NCI-H187 treated with DMSO at 0.1 percent for 48 hours (cell line): ENCODE results near the gene RBKS.
"Not testable (repeated sequence)": the region's sequence is repeated elsewhere in the genome, so short reads cannot be mapped to it uniquely, and the experiment has no call there.

Source experiments
- DNase-seq: peaks from one replicate; lab custom pipeline; 2025; lab: John Stamatoyannopoulos, UW

Gene RBKS

GRCh38 chr2:27870724-27871123 is 19.5 kb downstream of the RBKS start:
- no peak for DNase-seq

GRCh38 chr2:27869763-27870162 is 20.4 kb downstream of the RBKS start:
- no peak for DNase-seq

- no peak for DNase-seq
Observed at GRCh38 chr2:27866237-27866636, 23.9 kb downstream of the RBKS start.

- not testable (repeated sequence) for DNase-seq
Observed at GRCh38 chr2:27863955-27864354, 26.2 kb downstream of the RBKS start.

GRCh38 chr2:27863146-27863545 is 27.0 kb downstream of the RBKS start:
- no peak for DNase-seq

- no peak for DNase-seq
Observed at GRCh38 chr2:27860111-27860510, 30.1 kb downstream of the RBKS start.

- DNase-seq: no peak
Observed at GRCh38 chr2:27857417-27858172, 32.6 kb downstream of the RBKS start.

GRCh38 chr2:27856956-27857355 is 33.2 kb downstream of the RBKS start:
- DNase-seq: no peak

DNA sequence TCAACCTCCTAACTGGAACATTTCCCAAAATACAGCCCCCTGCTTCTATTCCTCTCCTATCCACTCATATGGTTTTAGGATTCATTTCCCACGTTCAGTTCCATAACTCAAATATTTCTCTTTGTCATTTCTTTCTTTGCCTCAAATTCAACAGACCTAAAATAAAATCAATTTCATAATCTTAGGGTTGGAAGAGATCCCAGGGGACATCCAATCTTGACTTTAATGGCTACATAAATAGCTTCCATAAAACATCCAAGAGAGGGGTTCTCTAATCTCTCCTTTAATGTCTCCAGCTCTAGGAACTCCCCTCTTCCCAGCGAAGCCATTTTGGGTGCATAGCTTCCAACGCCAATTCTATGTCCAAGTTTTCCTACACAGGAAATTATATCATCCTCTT is 33.8 kb downstream of the RBKS start:
- no peak for DNase-seq

- no peak for DNase-seq
Observed at GRCh38 chr2:27855476-27855875, 34.7 kb downstream of the RBKS start.

- no peak for DNase-seq
Observed at GRCh38 chr2:27854229-27854862, 35.8 kb downstream of the RBKS start.

DNA sequence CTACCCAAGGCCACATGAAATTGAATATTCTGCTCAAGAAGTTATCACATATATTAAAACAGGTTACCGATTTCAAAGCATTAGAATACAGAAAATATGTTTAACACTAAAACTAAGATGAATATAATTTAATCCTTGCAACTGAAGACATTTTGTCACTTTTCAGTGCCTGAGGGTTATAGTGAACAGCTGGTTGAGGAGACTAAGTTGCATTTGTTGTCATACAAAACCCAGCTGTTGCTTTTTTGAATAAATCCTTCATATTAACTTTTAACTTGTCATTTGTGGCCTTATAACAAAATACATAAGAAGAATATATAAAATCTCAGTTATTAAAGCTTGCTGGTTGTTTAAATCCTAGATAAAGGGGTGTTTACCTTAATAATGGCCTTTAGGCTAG is 37.5 kb downstream of the RBKS start:
- DNase-seq: no peak

DNA sequence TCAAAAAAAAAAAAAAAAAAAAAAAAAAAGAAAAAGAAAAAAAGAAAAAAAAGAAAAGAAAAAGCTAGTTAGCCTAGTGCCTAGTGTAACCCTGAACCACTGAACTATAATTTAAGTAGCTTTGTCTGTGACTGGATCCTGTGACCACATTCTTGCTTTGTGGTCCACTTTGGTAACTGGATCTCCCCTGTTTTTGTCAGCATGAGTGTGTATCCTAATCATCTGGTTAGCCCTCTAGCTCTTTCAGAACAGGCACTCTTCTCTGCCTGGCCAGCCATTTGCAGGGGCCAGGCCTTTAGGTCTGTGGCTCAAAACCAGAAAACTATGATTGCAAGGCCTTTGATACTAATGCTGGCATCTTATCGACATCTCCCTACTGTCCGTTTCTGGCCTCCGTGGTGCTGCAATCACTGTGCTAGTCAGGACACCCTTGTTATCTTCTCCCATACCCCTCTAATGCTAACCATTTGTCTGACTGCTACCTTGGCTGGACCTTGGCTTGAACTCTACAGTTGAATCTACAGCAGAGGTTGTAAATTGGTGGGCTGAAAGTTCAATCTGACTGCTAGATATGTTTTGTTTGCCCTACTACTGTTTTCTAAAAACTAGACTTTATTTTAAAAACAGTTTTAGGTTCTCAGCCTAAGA is 40.5 kb downstream of the RBKS start:
- DNase-seq: no peak

DNA sequence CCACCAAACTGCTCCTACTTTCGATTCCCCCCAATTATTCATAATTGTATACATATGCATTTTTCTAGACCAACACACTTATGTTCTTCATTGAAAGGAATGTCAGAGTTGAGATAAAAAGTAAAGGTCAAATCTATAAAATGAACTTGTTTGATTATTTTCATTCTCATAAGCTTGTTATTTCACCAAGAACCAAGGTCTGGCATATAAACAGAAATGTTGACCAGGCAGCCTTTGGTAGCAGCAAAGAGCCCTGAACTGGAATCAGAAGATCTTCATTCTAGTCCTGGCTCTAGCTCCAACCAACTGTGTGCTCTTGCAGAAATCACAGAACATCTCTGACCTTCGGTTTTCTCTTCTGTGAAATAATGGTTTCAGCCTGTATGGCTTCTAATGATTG is 42.9 kb downstream of the RBKS start:
- DNase-seq: no peak

- DNase-seq: no peak
Observed at GRCh38 chr2:27844821-27845255, 45.3 kb downstream of the RBKS start.

DNA sequence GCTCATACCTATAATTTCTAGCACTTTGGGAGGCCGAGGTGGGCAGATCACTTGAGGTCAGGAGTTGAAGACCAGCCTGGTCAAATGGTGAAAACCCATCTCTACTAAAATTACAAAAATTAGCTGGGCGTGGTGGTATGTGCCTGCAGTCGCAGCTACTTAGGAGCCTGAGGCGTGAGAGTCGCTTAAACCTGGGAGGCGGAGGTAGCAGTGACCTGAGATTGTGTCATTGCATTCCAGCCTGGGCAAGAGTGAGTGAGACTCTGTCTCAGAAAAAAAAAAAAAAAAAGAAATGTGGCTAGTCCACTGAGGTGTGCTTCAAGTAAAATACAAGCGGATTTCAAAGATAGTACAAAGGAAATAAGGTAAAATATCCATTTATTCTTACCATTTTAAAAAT is 46.2 kb downstream of the RBKS start:
- DNase-seq: no peak

DNA sequence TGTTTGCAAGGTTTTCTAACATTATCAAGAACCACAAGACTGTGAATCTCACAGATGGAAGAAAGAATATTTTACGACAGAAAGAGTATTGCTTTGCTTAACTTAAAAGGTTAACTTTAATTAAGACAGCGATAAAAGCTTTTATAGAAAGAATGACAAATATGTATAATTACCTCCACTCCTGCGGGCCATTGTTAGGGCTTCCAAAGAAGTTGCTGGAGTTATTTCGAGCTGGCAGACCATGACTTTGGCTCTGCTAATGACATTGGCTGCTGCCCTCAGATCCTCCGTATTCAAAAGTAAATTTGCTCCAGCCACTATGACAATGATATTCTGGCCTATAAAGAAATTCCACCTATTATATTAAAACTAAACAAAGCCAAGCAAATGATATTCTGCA is 47.3 kb downstream of the RBKS start:
- no peak for DNase-seq

GRCh38 chr2:27839022-27839618 is 51.1 kb downstream of the RBKS start:
- DNase-seq: no peak

- DNase-seq: no peak
Observed at GRCh38 chr2:27838502-27838901, 51.7 kb downstream of the RBKS start.

- no peak for DNase-seq
Observed at GRCh38 chr2:27833931-27834330, 56.3 kb downstream of the RBKS start.

GRCh38 chr2:27832396-27832795 is 57.8 kb downstream of the RBKS start:
- no peak for DNase-seq

GRCh38 chr2:27831279-27832050 is 58.7 kb downstream of the RBKS start:
- DNase-seq: no peak
